Stimulated activated CD8-positive, alpha-beta memory T cell treated with anti-CD3 and anti-CD28 coated beads, Interleukin-2, amount 100 ng/mL, for 48 hours (primary cell): Measurements from ENCODE around the gene SYTL3.
"Not testable (repeated sequence)": the region's sequence is repeated elsewhere in the genome, so short reads cannot be mapped to it uniquely, and the experiment has no call there.

Source experiments
- DNase-seq, 2 donors: peaks; one replicate each; pipeline ENCODE4 v3.0.0-alpha.2; 2020; ENCODE audit warnings: low read depth in 2 of 2

Gene SYTL3

DNA sequence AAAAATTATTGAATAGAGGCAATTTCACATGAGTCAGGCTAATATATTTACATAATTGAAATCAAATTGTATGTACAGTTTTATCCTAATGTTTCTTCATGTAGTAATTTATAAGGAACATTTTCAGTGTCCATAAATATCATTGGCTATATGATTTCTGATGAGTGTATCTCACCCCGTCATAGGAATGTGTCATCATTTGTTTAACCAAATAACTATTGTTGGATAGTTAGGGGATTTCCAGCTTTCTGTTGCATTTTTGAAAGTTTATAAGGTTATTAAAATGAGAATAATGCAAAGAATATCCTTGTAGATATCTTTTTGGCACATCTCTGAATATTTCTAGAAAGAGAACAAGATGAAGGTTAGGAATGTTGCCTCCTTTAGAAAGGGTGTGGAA is 39.0 kb downstream of the SYTL3 start:
- no peak for DNase-seq

DNA sequence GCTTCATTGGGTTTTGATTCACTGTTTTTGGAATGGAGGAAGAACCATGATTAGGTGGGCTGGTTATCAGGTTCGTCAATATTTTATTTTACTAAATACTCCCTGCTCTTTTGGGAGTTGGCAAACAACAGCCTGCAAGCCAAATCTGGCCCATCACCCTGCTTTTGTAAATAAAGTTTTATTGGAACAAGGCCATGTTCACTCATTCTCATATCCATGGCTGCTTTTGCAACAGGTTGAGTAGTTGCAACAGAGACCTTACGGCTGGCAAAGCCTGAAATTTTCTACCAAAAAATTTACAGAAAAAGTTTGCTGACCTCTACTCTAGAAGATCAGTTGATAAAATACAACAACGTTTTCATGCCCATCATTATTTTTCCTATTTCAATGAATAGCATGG is 45.1 kb downstream of the SYTL3 start:
- no peak for DNase-seq

DNA sequence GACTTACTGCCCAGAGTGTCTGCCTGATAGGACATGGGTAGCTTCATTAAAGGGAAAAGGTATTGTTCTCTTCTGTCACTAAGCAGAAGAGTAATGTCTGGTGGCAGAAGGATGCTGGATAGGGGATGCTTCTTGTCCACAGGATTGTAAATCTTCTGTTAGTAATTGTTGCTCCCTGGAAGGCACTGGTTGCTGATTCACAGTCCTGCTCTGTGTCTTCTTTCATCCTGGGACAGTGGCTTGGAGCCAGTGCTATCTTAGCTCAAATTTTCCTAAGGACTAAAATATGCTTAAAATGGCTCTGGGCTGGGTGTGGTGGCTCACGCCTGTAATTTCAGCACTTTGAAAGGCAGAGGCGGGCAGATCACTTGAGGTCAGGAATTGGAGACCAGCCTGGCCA is 48.0 kb downstream of the SYTL3 start:
- DNase-seq, result no peak

DNA sequence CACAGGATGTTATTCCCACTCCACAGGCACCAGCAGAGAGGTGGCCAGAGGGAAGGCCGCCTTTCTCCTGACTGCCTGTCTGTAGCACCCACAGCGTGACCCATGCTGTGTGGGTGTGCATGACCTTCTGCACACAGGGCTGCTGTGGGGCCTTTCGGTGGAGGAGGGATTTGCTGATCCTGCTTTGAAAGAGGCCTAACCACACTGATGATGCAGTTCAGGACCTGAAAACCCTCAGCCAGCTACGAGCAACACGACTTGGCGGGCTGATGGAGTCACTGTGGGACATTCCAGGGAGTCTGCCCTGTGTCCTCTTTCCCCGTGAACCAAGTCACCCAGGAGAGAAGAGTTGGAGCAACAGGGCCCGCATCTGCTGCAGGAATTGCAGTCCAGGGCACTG is 49.1 kb downstream of the SYTL3 start:
- DNase-seq, result no peak

DNA sequence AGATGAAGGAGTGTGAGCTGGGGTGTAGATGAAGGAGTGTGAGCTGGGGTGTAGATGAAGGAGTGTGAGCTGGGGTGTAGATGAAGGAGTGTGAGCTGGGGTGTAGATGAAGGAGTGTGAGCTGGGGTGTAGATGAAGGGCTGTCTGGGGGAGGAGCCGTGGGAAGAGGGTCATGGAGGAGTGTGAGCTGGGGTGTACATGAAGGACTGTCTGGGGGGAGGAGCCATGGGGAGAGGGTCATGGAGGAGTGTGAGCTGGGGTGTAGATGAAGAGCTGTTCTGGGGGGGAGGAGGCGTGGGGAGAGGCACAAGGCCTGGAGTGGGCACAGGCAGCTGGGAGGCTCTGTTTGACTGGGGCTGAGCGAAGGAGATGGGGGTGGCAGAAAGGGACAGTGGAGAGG is 51.4 kb downstream of the SYTL3 start:
- DNase-seq, result not testable (repeated sequence)

DNA sequence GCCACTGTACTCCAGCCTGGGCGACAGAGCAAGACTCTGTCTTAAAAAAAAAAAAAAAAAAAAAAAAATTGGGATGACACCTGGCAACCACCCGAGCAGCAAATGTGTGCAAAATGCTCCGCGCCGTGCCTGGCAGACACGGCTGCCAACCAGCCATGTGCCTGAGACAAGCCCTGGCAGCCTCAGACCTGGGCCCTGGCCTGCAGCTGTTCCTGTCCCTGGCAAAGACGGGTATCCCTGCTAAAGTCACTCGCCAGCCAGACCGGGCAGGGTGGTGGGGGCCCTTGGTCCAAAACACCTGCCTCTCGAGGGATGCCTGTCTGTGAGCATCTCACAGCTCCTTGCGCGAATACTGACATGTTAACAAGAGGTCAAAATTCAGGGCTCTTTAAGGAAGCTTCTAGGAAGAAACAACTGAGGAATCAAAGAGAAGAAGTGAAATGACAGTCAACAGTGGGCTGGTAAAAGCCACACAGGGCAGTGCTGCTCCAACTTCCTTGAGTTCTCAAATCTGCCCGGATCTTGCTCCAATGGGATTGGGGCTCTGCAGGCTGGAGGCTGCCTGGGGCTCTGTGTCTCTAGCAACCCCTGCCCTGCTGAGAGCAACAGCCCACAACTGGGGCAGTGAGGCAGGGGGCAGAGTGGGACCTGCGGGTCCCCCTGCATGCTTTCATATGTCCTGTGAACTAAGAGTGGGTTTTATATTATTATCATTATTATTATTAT is 53.4 kb downstream of the SYTL3 start:
- DNase-seq, result no peak

DNA sequence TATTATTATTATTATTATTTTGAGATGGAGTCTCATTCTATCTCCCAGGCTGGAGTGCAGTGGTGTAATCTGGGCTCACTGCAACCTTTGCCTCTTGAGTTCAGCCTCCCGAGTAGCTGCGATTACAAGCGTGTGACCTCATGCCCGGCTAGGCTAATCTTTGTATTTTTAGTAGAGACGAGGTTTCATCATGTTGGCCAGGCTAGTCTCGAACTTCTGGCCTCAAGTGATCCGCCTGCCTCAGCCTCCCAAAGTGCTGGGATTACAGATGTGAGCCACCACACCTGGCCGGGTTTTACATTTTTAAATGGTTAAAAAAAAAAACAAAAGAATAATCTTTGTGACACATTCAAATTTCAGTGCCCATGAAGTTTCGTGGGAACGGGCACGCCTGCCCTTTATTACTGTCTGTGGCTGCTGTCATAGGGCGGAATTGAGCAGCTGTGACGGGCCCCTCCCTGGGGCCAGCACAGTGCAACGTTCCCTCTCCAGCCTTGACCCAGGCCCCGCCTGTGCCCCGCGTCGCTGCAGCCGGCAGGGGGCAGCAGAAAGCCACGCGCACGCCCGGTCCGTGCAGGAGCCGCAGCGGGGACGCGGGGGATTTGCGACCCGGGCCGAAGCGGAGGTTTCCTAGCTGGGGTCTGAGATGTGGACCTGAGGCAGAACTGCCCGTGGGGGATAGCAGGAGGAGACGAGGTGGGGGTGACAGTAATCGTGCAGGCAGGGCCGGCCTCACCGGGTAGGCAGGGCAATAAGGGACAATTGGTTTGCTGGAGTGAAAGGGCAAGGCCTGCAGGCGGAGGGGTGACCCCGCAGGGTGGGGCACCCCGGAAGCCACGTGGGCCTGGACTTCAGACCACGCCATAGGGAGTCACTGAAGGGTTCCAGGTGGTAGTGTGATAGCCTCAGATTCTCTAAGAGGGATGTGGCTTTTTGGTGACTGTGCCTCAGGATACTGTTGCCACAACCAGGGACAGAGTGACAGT is 54.3 kb downstream of the SYTL3 start:
- DNase-seq, result peak; percentile 64 to 66

DNA sequence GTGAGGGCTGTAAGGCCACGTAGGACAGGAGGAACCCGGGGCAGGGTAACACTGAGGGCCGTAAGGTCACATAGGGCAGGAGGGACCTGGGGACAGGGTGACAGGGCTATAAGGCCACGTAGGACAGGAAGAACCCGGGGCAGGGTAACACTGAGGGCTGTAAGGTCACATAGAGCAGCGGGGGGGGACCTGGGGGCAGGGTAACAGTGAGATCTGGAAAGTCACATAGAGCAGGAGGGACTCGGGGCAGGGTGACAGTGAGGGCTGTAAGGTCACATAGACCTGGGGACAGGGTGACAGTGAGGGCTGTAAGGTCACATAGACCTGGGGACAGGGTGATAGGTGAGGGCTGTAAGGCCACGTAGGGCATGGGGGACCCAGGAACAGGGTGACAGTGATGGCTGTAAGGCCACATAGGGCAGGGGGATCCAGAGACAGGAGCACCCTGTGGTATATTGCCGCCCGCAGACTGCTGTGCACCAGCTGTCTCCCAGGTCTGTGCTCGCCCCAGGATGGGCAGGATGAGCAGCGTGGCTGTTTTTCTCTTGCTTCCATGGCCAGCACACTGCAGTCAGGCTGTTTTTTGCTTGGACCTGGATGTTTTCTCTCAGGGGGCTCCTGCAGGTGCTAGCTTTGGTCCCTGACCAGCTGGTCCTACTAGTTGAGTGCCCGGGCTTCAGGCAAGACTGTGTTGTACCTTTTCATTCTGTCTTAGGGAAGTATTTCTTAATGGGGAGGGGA is 55.7 kb downstream of the SYTL3 start:
- DNase-seq, result no peak

DNA sequence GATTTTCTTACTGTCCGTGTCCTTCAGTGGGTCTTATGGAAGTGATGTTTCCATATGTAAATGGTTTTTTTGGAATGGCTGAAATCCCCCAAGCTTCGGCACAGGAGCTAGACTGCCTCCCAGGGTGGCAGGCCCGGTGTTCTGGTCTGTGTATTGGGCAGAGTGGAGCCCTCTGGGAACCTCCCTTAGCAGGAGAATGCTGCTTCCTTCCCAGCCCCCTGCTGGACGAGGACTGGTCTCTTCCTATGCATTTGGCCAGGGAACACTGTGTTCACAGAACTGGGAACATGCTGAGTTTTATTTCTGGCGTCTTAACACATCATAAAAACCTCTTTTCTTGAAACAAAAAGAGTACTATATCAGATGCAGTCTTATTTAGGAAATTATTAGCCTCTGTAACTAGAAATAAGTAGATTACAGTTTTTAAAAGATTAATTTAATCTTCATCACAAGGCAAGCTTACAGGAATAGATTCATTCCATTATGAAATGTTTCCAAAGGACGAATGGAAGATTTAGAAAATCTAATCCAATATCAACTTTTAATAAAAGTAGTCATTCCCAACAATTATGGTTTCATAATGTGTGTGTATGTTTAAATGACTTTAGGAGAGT is 56.6 kb downstream of the SYTL3 start:
- no peak for DNase-seq

DNA sequence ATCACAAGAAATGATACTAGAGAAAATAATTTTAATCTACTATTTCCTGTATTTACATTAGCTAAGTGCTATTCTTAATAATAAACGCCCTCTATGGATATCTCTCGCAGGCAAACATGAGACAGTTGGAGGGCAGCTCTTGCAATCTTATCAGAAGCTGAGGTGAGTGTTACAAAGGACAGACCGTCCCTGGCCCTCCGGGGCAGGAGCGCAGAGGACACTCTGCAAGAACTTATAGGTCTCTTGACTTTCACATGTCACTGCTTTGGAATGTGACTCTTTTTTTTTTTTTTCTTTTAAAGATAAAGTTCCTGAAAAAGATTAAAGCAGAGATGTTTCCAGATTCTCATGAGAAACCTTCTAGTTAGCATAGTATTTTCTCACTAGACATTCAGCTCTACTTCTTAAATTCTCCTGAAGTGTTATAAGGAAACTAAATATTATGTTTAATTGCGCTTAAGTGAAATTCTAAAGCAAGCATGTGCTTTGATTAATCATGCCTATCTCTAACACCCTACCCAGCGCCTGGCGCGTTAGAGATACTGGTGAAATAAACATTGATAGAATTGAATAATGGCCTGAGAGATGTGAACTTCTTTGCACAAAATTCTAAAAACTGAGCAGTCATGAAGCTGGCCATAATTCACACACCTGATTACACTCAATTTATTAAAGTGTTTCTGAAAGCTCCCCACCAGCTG is 57.4 kb downstream of the SYTL3 start:
- DNase-seq, result no peak

DNA sequence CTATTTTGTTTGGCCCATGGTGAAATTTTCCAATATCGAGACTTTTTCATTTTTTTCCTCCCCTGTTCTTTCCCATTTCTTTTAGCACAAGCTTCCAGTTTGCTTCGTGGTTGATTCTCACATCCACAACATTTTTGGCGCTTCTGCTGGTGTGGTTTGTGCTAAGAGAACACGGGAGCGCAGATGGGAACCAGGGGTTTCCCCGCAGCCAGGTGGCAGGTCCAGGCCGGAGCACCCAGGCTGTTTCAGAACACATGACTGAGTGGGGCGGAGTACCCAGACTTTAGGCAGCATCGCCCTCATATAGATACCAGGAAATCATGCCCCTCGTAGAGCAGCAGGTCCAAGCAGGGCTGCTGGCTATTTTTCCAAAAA is 58.0 kb downstream of the SYTL3 start:
- DNase-seq, result no peak

DNA sequence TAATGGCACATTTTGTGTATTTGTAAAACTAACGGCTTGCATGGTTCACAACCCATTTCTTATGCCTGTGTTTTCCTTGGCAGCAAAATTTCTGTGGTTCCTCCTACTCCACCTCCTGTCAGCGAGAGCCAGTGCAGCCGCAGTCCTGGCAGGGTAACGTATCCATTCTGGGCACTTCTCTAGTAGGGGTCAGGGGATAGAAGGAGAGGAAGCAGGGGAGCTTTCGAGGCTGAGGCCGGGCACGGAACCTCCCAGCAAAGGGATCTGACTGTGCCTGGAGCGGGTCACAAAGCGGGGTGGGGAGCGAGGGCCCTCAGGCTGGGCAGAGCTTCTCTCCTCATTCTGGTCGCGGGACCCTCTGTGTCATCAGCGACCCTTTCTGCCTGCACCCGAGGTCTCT is 58.4 kb downstream of the SYTL3 start:
- no peak for DNase-seq

DNA sequence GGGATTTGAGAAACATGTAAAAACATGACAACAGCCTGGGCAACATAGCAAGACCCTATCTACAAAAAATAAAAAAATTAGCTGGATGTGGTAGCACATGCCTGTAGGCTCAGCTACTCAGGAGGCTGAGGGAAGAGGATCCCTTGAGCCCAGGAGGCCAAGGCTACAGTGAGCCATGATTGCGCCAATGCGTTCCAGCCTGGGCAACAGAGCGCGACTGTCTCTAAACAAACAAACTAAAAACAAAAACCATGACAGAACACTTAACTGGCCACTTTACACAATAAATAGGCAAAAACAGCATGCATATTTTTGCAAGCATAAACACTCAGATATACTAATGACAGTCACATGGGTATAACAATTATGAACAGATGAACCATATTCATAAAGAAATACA is 60.0 kb downstream of the SYTL3 start:
- no peak for DNase-seq

DNA sequence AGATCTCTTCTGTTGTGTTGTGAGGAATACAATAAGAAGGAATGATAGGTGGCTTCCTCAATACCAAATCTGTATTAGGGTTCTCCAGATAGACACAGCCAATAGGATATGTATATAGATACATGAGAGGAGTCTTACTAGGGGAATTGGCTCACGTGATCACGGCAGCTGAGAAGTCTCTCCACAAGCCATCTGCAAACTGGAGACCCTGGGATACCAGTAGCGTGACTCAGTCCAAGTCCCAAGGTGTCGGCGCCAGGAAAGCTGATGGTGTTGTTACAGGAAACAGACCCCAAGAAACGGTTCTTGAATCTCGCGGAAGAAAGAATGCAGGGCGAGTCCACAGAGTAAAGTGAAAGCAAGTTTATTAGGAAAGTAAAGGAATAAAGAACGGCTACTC is 61.4 kb downstream of the SYTL3 start:
- no peak for DNase-seq

DNA sequence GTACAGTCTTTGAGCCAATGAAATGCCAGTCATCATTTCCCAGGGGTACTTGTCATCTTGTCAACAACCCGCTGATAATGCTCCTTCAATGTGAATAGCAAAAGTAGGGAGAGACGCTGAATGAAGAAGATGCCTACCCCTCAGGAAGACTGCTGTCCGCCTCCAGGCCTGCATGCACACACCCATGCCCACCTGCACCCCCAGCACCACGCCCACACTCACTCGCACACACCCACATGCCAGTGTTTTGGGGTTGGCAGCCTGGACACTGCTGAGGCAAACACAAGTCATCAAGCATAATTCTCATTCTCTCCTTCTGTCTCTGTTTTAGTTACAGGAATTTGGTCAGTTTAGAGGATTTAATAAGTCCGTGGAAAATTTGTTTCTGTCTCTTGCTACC is 63.6 kb downstream of the SYTL3 start:
- no peak for DNase-seq

DNA sequence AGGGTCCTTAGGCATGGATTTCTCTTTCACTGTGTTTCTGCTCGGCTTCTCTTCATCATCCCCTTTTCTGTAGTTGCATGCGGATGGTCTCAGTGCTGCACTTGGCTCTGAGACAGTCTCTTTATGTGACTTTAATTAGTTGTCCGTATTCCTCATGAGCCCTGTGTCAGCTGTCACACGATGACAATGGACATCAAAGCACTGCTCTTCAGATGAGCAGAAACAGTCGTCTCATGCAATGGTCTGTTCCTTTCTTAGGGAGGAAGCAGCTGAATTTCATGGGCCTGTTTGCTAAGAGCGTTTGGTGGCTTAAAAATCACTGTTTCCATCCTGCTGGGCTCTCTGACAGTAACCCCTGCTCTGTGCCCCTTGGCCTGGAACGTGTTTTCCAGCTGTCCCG is 64.9 kb downstream of the SYTL3 start:
- no peak for DNase-seq

DNA sequence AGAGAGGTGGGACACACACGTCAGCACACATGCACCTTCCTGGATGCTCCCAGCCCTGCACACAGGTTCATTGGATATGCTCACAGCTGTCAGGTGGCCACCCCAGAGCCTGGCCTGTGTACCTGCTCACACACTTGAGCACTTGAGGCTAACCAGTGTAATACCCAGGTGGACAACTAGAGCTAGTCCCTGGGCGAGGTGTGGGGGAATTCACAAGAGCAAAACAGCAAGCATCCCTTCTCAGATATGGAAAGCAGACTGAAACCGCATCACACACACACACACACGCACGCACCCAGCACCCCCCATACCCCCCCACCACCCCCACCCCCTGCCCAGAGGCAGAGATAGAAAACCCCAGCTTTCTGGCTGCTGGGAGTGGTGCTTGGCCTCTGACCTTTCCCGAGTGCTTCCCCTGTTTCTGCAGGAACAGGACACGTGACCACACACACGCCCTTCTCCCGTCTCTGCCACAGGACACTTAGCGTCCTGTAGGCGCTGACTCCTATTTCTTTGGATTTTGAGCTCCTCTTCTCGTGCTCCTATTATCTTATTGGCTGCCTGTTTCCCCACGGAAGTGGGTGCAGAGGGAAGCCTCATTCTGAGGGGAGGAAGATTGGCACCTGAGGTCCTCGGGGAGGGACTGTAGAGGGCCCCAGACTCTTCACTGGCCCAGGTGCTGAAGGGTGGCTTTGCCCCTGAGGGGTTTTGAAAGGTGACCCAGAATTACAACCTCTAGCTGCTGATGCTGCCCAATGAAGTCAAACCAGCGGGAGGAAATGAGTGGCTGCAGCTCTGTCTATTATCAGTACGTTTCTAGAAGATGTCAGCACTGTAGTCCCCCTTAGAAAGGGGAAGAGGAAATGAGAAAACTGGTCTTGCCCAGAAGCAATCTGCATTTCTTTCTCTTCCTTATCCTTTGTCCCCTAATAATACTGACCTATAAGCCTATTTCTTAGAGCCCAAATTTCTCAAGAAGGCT is 65.8 kb downstream of the SYTL3 start:
- no peak for DNase-seq

DNA sequence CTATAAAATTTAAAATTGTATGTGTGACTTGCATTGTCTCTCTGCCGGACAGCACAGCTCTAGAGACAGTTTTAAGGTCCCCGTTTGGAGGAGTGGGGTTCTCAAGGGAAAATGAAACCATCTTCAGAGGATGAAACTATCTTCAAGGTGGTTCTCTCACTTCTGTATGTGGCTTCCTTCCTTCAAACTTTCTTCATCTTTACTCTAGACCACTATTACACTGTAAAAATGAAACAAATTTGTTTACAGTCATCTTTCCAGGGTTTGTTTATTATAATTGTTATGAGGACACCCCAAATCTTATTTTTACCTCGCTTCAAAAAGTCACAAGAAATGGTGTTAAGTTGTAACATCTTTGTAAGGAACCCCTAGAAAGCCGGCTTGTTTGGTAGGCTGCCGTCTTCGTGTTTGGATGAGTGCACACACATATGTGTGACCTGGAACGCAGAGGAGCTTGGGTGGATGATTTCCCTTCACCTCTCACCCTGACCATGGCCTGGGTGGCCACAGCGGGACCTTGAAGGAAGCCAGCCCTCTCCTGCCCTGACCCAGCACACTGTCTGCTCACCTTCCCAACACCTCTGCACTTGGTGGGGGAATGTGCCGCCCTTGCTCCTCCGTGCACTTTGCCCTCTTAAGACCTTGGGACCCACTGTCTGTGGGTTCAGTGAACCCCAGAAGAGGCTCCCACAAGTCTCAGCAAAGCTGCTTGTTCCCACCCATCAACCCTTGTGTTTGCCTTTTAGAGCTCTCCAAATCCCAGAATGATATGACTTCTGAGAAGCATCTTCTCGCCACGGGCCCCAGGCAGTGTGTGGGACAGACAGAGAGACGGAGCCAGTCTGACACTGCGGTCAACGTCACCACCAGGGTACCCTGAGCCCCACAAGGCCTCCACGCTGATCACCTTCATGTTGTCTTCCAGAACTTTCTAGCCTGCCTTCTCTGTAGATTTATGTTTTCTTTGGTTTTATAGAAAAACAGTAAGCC is 67.8 kb downstream of the SYTL3 start:
- DNase-seq, result no peak
